Rectal smooth muscle tissue (tissue), 1 donor: Measurements from ENCODE around the gene ARL15.
"Not testable (repeated sequence)": the region's sequence is repeated elsewhere in the genome, so short reads cannot be mapped to it uniquely, and the experiment has no call there.

Experiments
- H3K27ac ChIP-seq: one replicate; pipeline ENCODE4 v1.7.0; 2013; ENCODE audit warnings: low read depth, low read length, inconsistent platforms
- H3K27me3 ChIP-seq: one replicate; pipeline ENCODE4 v1.7.0; 2013; ENCODE audit warnings: low read length; ENCODE audit not compliant: control insufficient read depth, insufficient read depth
- H3K36me3 ChIP-seq: one replicate; pipeline ENCODE4 v1.7.0; 2013; ENCODE audit warnings: low read length; ENCODE audit not compliant: control insufficient read depth, insufficient read depth
- H3K4me1 ChIP-seq: one replicate; pipeline ENCODE4 v1.7.0; 2013; ENCODE audit warnings: low read length; ENCODE audit not compliant: control insufficient read depth, insufficient read depth
- H3K4me3 ChIP-seq: one replicate; pipeline ENCODE4 v1.7.0; 2013; ENCODE audit warnings: low read length
- H3K9ac ChIP-seq: one replicate; pipeline ENCODE4 v1.7.0; 2013; ENCODE audit warnings: low read length

ARL15 gene

DNA sequence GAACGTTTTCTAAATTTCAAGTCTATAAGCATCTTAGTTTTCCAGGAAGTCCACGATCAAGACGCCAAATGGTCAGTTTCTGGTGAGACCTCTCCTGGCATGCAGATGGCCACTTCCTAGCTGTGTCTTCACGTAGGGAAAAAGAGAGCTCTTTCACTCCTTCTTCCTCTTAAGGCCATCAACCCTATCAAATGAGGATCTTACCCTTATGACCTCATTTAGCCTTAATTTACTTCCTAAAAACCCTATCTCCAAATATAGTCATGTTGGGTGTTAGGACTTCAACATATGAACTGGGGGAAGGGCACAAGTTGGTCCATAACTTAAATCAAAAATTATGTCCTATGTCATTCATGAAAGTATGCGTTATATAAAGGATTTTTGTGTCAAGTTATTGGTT is 229.5 kb downstream of the ARL15 start:
- Histone ChIP-seq H3K4me3 (no peak overlapping the region), H3K4me1 (no peaks in the 10 kb centered on the region), H3K9ac (no peak overlapping the region), H3K36me3 (no peaks in the 10 kb centered on the region), H3K27ac (no peak overlapping the region), H3K27me3 (no peaks in the 10 kb centered on the region)

DNA sequence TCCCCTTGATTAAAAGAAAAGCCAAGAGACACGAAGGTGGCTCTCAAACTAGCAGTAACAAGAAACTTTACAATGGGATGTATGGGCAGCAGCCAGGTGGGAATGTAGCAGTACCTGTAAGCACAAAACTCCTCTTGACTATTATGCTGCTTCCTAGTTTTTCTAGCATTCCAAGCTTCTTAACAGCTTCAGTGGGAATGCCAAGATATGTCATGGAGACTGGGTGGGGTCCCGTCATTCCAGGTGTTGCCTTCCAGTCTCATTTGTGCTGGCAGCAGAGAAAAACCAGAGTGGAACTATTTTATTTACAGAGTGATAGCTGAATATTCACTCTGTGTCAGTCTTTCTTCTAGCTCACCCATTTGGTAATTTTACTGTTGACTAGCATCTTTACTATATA is 236.6 kb downstream of the ARL15 start:
- Histone ChIP-seq H3K9ac (no peak overlapping the region), H3K4me1 (no peaks in the 10 kb centered on the region), H3K4me3 (no peak overlapping the region), H3K27me3 (no peaks in the 10 kb centered on the region), H3K36me3 (no peaks in the 10 kb centered on the region), H3K27ac (no peak overlapping the region)

DNA sequence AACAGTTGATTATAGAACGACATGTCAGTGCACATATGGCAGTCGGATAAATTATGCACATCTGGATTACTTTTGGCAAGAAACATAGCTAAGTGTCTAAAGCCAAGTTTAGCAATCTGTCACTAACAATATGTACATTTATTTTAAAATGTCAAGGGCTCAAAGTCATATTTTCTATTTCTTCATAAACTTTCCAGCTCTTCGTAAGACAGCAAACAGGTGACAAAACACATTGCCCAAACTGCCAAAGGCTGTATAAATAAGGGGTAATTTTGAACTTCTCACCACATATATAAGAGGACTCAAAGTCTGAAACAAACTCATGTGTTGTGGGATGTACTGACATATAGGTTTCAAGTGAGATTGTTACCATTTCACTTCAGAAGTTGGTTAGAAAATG is 237.2 kb downstream of the ARL15 start:
- Histone ChIP-seq H3K9ac (no peak overlapping the region), H3K4me1 (no peaks in the 10 kb centered on the region), H3K27ac (no peak overlapping the region), H3K4me3 (no peak overlapping the region), H3K36me3 (no peaks in the 10 kb centered on the region), H3K27me3 (no peaks in the 10 kb centered on the region)

GRCh38 chr5:54066433-54066832 is 243.9 kb downstream of the ARL15 start:
- Histone ChIP-seq H3K4me1 (no peaks in the 10 kb centered on the region), H3K4me3 (no peak overlapping the region), H3K36me3 (no peaks in the 10 kb centered on the region), H3K27ac (no peak overlapping the region), H3K9ac (no peak overlapping the region), H3K27me3 (no peaks in the 10 kb centered on the region)

- no peak overlapping the region for H3K27ac ChIP-seq
- H3K4me3 ChIP-seq = no peak overlapping the region
- H3K9ac ChIP-seq = no peak overlapping the region
- no peaks in the 10 kb centered on the region for H3K27me3 ChIP-seq
- H3K4me1 ChIP-seq = no peaks in the 10 kb centered on the region
- H3K36me3 ChIP-seq = no peaks in the 10 kb centered on the region
These were observed 246.6 kb downstream of the ARL15 start for GRCh38 chr5:54063817-54064216.

GRCh38 chr5:54062958-54063357 is 247.4 kb downstream of the ARL15 start:
- no peak overlapping the region for H3K27ac ChIP-seq
- H3K4me3 ChIP-seq = no peak overlapping the region
- no peaks in the 10 kb centered on the region for H3K4me1 ChIP-seq
- no peaks in the 10 kb centered on the region for H3K27me3 ChIP-seq
- no peaks in the 10 kb centered on the region for H3K36me3 ChIP-seq
- no peak overlapping the region for H3K9ac ChIP-seq

- not testable (repeated sequence) for H3K27ac ChIP-seq, H3K27me3 ChIP-seq, H3K4me1 ChIP-seq, H3K36me3 ChIP-seq, H3K9ac ChIP-seq, H3K4me3 ChIP-seq
These were observed 249.5 kb downstream of the ARL15 start for GRCh38 chr5:54060919-54061318.

DNA sequence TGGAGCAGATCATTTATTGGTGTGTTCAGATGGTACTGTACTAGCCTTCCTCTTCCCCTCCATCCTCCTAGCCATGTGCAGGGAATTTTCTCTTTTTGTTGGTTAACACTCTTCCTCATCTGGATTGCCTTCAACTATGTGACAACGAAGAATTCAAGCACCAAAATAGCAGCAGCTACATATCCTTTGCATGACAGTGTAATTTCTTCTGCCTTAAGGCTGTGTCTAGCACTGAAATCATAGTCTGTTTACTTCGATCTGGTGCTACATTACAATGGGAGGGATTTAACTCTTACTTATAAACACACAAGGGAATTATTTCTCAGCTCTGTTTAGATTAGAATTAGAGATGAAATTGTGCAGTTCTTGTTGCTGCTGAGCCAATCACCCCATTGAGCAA is 260.4 kb downstream of the ARL15 start:
- Histone ChIP-seq H3K4me3 (no peak overlapping the region), H3K4me1 (peaks cover 4% of the 10 kb centered on the region), H3K36me3 (no peaks in the 10 kb centered on the region), H3K9ac (no peak overlapping the region), H3K27me3 (no peaks in the 10 kb centered on the region), H3K27ac (no peak overlapping the region)

- H3K4me1 ChIP-seq = peaks cover 4% of the 10 kb centered on the region
- H3K4me3 ChIP-seq = no peak overlapping the region
These were observed 261.2 kb downstream of the ARL15 start for GRCh38 chr5:54049144-54049543.

DNA sequence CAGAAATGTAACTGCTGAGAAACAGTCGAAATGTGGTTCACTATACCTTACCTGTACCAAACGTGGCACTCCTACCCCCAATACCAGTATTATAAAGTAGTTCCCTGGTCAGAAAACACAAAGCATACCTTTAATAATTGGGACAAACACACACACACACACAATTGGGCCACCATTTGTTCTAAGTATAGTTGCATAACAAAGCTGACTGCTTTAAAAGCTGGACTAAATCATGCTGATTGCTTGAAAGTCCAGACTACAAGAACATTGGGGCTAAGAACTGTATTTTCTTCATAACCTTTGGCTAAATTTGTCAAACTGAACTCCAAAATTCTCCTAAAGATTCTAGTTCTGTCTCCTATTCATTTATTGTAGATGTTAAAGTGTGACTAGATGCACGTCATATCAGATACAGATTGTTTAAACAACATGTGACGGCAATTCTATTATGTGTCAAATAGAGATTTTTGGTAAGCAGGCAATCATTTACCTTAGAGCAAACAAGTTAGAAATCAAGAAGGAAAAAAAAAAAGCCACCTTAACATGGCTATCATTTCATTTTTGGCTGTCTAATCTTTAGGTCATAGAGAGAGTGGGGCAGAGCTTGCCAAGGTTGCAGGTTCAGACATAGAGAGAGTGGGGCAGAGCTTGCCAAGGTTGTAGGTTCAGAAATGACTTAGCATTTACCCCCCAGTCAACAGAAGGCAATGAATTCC is 265.1 kb downstream of the ARL15 start:
- Histone ChIP-seq H3K27me3 (no peaks in the 10 kb centered on the region), H3K4me3 (no peak overlapping the region), H3K36me3 (no peaks in the 10 kb centered on the region), H3K27ac (no peak overlapping the region), H3K9ac (no peak overlapping the region), H3K4me1 (peaks cover 2% of the 10 kb centered on the region)

More at GRCh38 chr5:54049144-54049543, 261.2 kb downstream of the ARL15 start:
- no peak overlapping the region for H3K27ac ChIP-seq
- H3K27me3 ChIP-seq = no peaks in the 10 kb centered on the region
- no peaks in the 10 kb centered on the region for H3K36me3 ChIP-seq
- H3K9ac ChIP-seq = no peak overlapping the region

GRCh38 chr5:54044276-54044675 is 266.1 kb downstream of the ARL15 start:
- not testable (repeated sequence) for H3K4me3 ChIP-seq, H3K9ac ChIP-seq, H3K36me3 ChIP-seq, H3K4me1 ChIP-seq, H3K27me3 ChIP-seq, H3K27ac ChIP-seq

DNA sequence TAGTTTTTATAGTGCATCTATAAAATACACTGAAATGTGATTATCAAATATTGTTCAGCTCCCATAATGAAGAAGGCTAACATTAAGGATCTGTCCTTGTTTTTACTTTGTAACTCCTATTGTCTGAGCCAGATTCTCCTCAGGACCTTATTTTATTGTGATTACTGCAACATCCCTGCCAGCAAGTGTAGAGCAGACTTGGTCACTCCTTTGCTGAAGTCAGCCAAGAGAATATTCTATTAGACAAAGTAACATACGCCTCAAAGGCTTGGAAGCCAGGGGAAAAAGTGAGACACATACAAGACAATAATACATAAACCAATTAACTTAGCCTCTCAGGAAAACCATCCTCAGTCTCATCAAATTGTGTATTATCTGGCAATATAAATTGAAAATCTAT is 269.6 kb downstream of the ARL15 start:
- Histone ChIP-seq H3K4me3 (no peak overlapping the region), H3K36me3 (no peaks in the 10 kb centered on the region), H3K27me3 (no peaks in the 10 kb centered on the region), H3K9ac (no peak overlapping the region), H3K27ac (no peak overlapping the region), H3K4me1 (no peaks in the 10 kb centered on the region)

GRCh38 chr5:54040018-54040417 is 270.4 kb downstream of the ARL15 start:
- Histone ChIP-seq H3K36me3 (no peaks in the 10 kb centered on the region), H3K9ac (no peak overlapping the region), H3K27me3 (no peaks in the 10 kb centered on the region), H3K27ac (no peak overlapping the region), H3K4me1 (no peaks in the 10 kb centered on the region), H3K4me3 (no peak overlapping the region)
